AG10803 (cell line): Measurements from ENCODE around the gene MS4A2.

ENCODE experiments used
- DNase-seq: peaks from one replicate; pipeline ENCODE4 v3.0.0; 2010; ENCODE audit warnings: low read depth
- H3K4me3 ChIP-seq: 2 replicates; pipeline ENCODE4 v1.5.1; 2011; ENCODE audit warnings: mild to moderate bottlenecking, low read length, control low read depth
- TF ChIP-seq, protein P1 (sequence below): conservative IDR thresholded peaks from 2 replicates; pipeline ENCODE4 v1.5.1; 2011; ENCODE audit warnings: mild to moderate bottlenecking, low read length, control low read depth, inconsistent platforms

Gene MS4A2

DNA sequence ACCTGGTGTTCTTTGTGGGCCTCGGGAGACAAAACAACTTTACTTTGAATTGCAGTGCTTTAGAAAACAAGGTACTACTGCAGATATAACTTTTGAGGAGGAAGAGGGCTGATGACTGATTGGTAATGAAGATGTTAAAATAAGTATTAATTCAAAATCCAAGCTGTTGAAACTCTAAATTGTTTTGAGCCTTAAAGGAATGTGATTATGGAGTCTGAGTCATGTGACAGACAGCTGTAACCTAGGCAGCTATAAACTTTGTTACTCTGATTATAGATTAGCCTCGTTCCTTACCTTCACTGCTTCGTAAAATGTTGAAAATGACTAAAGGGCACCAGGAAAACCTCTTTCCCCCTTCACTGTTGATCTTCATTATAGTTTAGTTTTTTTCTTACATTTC is 43.4 kb downstream of the MS4A2 start:
- no peak overlapping the region for H3K4me3 ChIP-seq
- DNase-seq: no peak
- TF ChIP-seq, protein P1, sequence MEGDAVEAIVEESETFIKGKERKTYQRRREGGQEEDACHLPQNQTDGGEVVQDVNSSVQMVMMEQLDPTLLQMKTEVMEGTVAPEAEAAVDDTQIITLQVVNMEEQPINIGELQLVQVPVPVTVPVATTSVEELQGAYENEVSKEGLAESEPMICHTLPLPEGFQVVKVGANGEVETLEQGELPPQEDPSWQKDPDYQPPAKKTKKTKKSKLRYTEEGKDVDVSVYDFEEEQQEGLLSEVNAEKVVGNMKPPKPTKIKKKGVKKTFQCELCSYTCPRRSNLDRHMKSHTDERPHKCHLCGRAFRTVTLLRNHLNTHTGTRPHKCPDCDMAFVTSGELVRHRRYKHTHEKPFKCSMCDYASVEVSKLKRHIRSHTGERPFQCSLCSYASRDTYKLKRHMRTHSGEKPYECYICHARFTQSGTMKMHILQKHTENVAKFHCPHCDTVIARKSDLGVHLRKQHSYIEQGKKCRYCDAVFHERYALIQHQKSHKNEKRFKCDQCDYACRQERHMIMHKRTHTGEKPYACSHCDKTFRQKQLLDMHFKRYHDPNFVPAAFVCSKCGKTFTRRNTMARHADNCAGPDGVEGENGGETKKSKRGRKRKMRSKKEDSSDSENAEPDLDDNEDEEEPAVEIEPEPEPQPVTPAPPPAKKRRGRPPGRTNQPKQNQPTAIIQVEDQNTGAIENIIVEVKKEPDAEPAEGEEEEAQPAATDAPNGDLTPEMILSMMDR: no peak

DNA sequence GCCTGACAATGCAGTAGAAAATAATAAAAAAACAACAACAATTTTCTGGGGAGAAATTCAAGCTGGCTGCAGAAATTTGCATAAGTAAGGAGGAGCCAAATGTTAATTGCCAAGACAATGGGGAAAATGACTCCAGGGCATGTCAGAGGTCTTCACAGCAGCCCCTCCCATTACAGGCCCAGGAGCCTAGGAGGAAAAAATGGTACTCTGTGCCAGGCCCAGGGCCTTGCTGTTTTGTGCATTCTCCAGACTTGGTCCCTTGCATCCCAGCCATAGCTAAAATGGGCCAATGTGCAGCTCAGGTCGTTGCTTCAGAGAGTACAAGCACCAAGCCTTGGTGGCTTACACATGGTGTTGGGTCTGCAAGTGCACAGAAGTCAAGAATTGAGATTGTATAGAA is 45.5 kb downstream of the MS4A2 start:
- TF ChIP-seq, protein P1: no peak
- DNase-seq: no peak
- no peak overlapping the region for H3K4me3 ChIP-seq

DNA sequence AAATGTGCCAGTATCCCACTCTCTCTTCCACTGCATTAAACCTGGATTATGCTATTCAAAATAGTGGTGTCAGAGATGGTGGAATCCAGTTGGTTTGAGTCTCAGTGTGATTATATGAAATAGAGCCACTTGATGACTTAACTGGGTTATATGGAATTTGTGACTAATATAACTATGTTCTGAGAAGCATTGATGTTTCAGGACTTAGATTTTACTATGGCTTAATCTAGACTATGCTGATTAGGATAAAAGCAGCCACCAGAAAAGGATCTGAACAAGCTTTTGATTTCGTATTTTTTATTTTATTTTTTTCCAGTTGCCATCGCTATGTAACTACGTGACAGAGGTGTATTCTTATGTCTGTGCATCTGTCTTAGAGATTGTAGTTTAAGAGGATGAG is 55.3 kb downstream of the MS4A2 start:
- no peak overlapping the region for H3K4me3 ChIP-seq
- TF ChIP-seq, protein P1: no peak
- no peak for DNase-seq

DNA sequence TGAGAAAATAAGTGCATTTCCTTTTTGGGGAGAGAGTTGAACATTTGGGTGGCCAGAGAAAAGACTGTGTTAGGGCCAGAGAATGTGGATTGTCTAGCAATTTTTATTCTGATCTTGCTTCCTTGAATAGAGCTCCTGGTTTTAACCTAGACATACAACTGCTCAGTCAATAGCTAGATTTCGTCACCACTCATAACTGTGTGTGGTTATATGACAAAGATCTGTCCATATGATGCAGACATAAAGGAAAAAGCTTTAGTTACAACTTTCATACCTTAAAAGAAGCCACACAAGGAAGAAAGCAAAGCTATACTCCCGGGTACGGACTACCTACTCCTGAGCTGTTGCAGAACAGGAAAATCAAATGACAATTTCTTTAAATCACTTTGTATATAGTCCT is 57.2 kb downstream of the MS4A2 start:
- TF ChIP-seq, protein P1: no peak

More for the DNA sequence above, 57.2 kb downstream of the MS4A2 start:
- H3K4me3 ChIP-seq: no peak overlapping the region
- no peak for DNase-seq
